Raji (cell line): Measurements from ENCODE around the gene STOML1.

Experiments
- POLR2A ChIP-seq: IDR thresholded peaks from 2 replicates; pipeline ENCODE4 v1.6.1; 2011; ENCODE audit warnings: low read depth, low read length, control low read depth; ENCODE audit not compliant: insufficient read depth

STOML1 gene

GRCh38 chr15:73994912-73995622 lies 3.0 kb upstream of the STOML1 start:
- TF ChIP-seq POLR2A, result no peak

- peak; percentile 84 for TF ChIP-seq POLR2A
These were observed 2.4 kb upstream of the STOML1 start, which contains the start of gene PML for GRCh38 chr15:73994413-73994883. Gene PML, plus strand, starts transcription at chr15:73994716. Its CDS starts 97 bp downstream, at chr15:73994813.

- TF ChIP-seq POLR2A, result no peak
These were observed 1.3 kb upstream of the STOML1 start for GRCh38 chr15:73993211-73993994.

GRCh38 chr15:73992594-73992898 lies 451 bp upstream of the STOML1 start:
- TF ChIP-seq POLR2A, result no peak

DNA sequence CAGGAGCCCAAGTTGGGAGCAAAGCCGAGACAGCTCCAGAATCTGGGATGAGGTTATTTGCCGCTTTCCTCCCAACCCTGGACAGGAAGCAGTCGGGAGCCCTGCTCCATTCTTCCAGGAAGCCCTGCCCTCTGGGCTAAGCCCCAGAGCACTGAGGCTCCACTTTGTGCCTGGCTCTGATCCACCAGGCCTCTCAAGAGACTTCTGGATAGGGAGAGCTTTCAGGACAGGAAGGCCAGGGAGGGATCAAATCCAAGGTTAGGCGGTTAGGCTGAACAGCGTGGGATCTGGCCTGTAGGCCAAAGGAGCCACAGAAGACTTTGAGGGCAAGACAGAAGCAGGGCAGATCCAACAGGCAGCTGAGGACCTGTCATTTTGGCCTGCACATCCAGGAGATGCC lies 835 bp downstream of the STOML1 start:
- no peak for TF ChIP-seq POLR2A

- TF ChIP-seq POLR2A, result no peak
These were observed 1.7 kb downstream of the STOML1 start for GRCh38 chr15:73990250-73991005.

GRCh38 chr15:73989001-73989798 lies 2.9 kb downstream of the STOML1 start:
- TF ChIP-seq POLR2A, result no peak

- no peak for TF ChIP-seq POLR2A
These were observed 3.6 kb downstream of the STOML1 start for GRCh38 chr15:73988445-73988969.

DNA sequence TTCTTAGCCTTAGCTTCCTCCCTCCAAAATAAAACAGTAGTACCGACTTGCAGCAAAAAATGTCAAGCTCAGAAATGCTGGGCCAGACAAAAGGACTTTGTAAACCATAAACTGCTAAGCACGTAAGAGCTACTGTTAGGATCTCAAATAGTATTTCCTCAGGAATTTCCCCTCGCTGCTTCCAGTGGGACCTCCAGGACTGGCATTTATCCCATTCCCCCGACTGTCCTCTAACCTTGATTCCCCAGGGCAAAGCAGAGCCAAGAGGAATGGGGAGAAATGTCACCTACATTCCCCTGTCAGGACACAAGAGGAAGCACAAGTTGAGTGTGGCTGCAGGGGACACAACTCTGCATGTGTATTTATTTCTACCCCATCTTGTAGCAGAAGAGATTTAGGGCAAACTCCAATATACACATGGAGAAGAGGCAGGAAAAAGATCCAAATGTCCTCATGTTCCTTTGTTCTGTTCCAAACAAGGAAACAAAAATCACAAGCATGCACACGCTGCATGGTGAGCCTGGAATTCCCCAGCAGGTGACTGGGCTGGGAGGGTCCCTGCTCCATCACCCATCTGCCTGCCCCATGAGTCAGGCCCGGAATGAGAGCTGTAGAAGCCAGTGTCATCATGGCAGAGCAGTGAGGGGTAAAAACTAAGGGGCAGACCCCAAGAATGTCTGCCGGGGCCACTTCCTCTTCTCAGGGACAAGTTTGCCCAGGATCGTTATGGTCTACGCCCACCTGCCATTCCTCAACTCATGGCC lies 4.2 kb downstream of the STOML1 start:
- no peak for TF ChIP-seq POLR2A

- no peak for TF ChIP-seq POLR2A
These were observed 4.8 kb downstream of the STOML1 start for GRCh38 chr15:73987250-73987649.

DNA sequence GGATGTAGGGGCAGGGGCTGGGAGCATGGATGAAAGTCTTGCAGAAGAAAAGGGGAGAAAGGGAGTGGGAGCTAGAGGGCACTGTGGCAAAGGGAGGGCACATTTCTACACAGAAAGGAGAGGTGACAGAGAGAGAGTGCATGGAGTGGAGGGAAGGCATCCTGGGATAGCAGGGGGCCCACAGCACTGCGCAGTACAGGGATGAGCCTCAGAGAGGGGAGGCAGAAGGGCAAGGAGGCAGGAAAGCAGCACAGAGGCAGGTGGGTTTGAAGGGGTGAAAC lies 5.4 kb downstream of the STOML1 start:
- no peak for TF ChIP-seq POLR2A

GRCh38 chr15:73986055-73986775 lies 5.9 kb downstream of the STOML1 start:
- TF ChIP-seq POLR2A, result no peak

GRCh38 chr15:73985101-73985873 lies 6.8 kb downstream of the STOML1 start:
- no peak for TF ChIP-seq POLR2A
